HEK293 (cell line): ENCODE measurements around the gene CACNA2D3.

Experiments used
- CTCF ChIA-PET: fragments of 350-600 bp; formaldehyde crosslinking; extraction: SDS; loops from one replicate; lab custom pipeline; 2021; ENCODE audit warnings: antibody characterized with exemption; lab: Yijun Ruan, JAX
- POLR2A ChIA-PET: fragments of 300-600 bp; formaldehyde crosslinking; extraction: SDS; loops from one replicate; lab custom pipeline; 2020; ENCODE audit warnings: antibody characterized with exemption, inconsistent platforms; lab: Yijun Ruan, JAX
- H3K27ac ChIP-seq: fragments of 200-500 bp; sonication (Bioruptor generic); 2 replicates; pipeline ENCODE4 v1.5.1; 2014; ENCODE audit warnings: low read depth, low read length, control low read depth, inconsistent platforms; ENCODE audit errors: extremely low read depth
- H3K36me3 ChIP-seq, 2 experiments: fragments of 200-500 bp in 1 of 2; sonication (Bioruptor generic) in 1 of 2; 1 replicate in 1 of 2; 2 replicates in 1 of 2; pipeline ENCODE4 v1.5.1; 2014 to 2017; ENCODE audit warnings: inconsistent platforms in 2 of 2, low read length in 2 of 2; ENCODE audit not compliant: control insufficient read depth in 2 of 2, insufficient read depth in 1 of 2
- H3K4me1 ChIP-seq: fragments of 200-500 bp; sonication (Bioruptor generic); 2 replicates; pipeline ENCODE4 v1.5.1; 2014; ENCODE audit warnings: mild to moderate bottlenecking, low read length, inconsistent platforms; ENCODE audit not compliant: control insufficient read depth, insufficient read depth
- H3K4me3 ChIP-seq: 2 replicates; pipeline ENCODE4 v1.5.1; 2011; ENCODE audit warnings: low read depth, mild to moderate bottlenecking, control low read depth, low read length, moderate library complexity
- H3K9me3 ChIP-seq: fragments of 200-500 bp; sonication (Bioruptor generic); 2 replicates; pipeline ENCODE4 v1.5.1; 2014; ENCODE audit warnings: low read depth, low read length, inconsistent platforms; ENCODE audit not compliant: control insufficient read depth, insufficient read depth
- FEZF1 ChIP-seq: fragments of 450-650 bp; formaldehyde crosslinking; IDR thresholded peaks from 2 replicates; pipeline ENCODE4 v1.5.1; 2016; ENCODE audit warnings: missing biosample characterization, missing genetic modification characterization
- HOXC10 ChIP-seq: sonication (generic); formaldehyde crosslinking; IDR thresholded peaks from 2 replicates; pipeline ENCODE4 v1.8.1; 2023; ENCODE audit warnings: mild to moderate bottlenecking, missing genetic modification reagents
- INSM2 ChIP-seq: fragments of 450-650 bp; formaldehyde crosslinking; IDR thresholded peaks from 2 replicates; pipeline ENCODE4 v1.5.1; 2016; ENCODE audit warnings: missing biosample characterization, missing genetic modification characterization
- MYNN ChIP-seq: fragments of 450-650 bp; formaldehyde crosslinking; IDR thresholded peaks from 2 replicates; pipeline ENCODE4 v1.5.1; 2016; ENCODE audit warnings: missing biosample characterization, missing genetic modification characterization, borderline replicate concordance
- PATZ1 ChIP-seq: fragments of 450-650 bp; formaldehyde crosslinking; IDR thresholded peaks from 2 replicates; pipeline ENCODE4 v1.5.1; 2016; ENCODE audit warnings: missing biosample characterization, missing genetic modification characterization
- SCRT2 ChIP-seq: fragments of 450-650 bp; formaldehyde crosslinking; IDR thresholded peaks from 2 replicates; pipeline ENCODE4 v1.5.1; 2016; ENCODE audit warnings: missing biosample characterization, missing genetic modification characterization
- ZBTB49 ChIP-seq: fragments of 450-650 bp; formaldehyde crosslinking; IDR thresholded peaks from 2 replicates; pipeline ENCODE4 v1.5.1; 2016; ENCODE audit warnings: missing biosample characterization, missing genetic modification characterization, low read depth
- ZNF19 ChIP-seq: fragments of 450-650 bp; formaldehyde crosslinking; IDR thresholded peaks from 2 replicates; pipeline ENCODE4; 2016; ENCODE audit warnings: missing biosample characterization, missing genetic modification characterization, low read depth
- ZNF416 ChIP-seq: fragments of 450-650 bp; formaldehyde crosslinking; IDR thresholded peaks from 2 replicates; pipeline ENCODE4 v1.5.1; 2016; ENCODE audit warnings: missing biosample characterization, missing genetic modification characterization
- ZNF473 ChIP-seq: fragments of 450-650 bp; formaldehyde crosslinking; IDR thresholded peaks from 2 replicates; pipeline ENCODE4 v1.5.1; 2017; ENCODE audit warnings: missing biosample characterization, missing genetic modification characterization
- ZNF544 ChIP-seq: fragments of 450-650 bp; formaldehyde crosslinking; IDR thresholded peaks from 2 replicates; pipeline ENCODE4 v1.5.0; 2017; ENCODE audit warnings: missing biosample characterization, missing genetic modification characterization
- ZNF600 ChIP-seq: fragments of 450-650 bp; formaldehyde crosslinking; IDR thresholded peaks from 2 replicates; pipeline ENCODE4 v1.5.1; 2016; ENCODE audit warnings: missing biosample characterization, missing genetic modification characterization
- ZNF626 ChIP-seq: fragments of 450-650 bp; sonication (Bioruptor Pico); formaldehyde crosslinking; IDR thresholded peaks from 2 replicates; pipeline ENCODE4 v1.5.1; 2018; ENCODE audit warnings: missing biosample characterization, missing genetic modification characterization, inconsistent platforms
- ZNF792 ChIP-seq: fragments of 450-650 bp; formaldehyde crosslinking; IDR thresholded peaks from 2 replicates; pipeline ENCODE4 v1.5.1; 2016; ENCODE audit warnings: missing biosample characterization, missing genetic modification characterization
- ZSCAN18 ChIP-seq: fragments of 450-650 bp; formaldehyde crosslinking; IDR thresholded peaks from 2 replicates; pipeline ENCODE4 v1.5.1; 2016; ENCODE audit warnings: missing biosample characterization, missing genetic modification characterization
- TF ChIP-seq, protein P1 (sequence below): fragments of 450-650 bp; formaldehyde crosslinking; IDR thresholded peaks from 2 replicates; pipeline ENCODE4 v1.5.1; 2016; ENCODE audit warnings: missing biosample characterization, missing genetic modification characterization
- TF ChIP-seq, protein P2 (sequence below): fragments of 450-650 bp; formaldehyde crosslinking; IDR thresholded peaks from 2 replicates; pipeline ENCODE4 v1.5.1; 2016; ENCODE audit warnings: missing biosample characterization, missing genetic modification characterization
- TF ChIP-seq, protein P3 (sequence below): fragments of 450-650 bp; formaldehyde crosslinking; IDR thresholded peaks from 2 replicates; pipeline ENCODE4 v1.5.1; 2017; ENCODE audit warnings: missing biosample characterization, missing genetic modification characterization

The CACNA2D3 gene

GRCh38 chr3:54859184-54859583 lies 736.8 kb downstream of the CACNA2D3 start:
- no peak overlapping the region for H3K4me3 ChIP-seq
- TF ChIP-seq ZNF473 (tag by site-specific recombination) (no peak), ZNF626 (tag by site-specific recombination) (no peak), MYNN (tag by site-specific recombination) (no peak), ZNF19 (no peak), INSM2 (no peak), PATZ1 (no peak), ZNF600 (tag by site-specific recombination) (no peak), FEZF1 (tag by site-specific recombination) (no peak), ZBTB49 (tag by site-specific recombination) (no peak), SCRT2 (tag by site-specific recombination) (no peak), ZNF416 (tag by site-specific recombination) (no peak), ZSCAN18 (tag by site-specific recombination) (no peak), ZNF544 (tag by site-specific recombination) (no peak), HOXC10 (CRISPR knock-in tag) (no peak), ZNF792 (tag by site-specific recombination) (no peak)
- TF ChIP-seq, protein P1, sequence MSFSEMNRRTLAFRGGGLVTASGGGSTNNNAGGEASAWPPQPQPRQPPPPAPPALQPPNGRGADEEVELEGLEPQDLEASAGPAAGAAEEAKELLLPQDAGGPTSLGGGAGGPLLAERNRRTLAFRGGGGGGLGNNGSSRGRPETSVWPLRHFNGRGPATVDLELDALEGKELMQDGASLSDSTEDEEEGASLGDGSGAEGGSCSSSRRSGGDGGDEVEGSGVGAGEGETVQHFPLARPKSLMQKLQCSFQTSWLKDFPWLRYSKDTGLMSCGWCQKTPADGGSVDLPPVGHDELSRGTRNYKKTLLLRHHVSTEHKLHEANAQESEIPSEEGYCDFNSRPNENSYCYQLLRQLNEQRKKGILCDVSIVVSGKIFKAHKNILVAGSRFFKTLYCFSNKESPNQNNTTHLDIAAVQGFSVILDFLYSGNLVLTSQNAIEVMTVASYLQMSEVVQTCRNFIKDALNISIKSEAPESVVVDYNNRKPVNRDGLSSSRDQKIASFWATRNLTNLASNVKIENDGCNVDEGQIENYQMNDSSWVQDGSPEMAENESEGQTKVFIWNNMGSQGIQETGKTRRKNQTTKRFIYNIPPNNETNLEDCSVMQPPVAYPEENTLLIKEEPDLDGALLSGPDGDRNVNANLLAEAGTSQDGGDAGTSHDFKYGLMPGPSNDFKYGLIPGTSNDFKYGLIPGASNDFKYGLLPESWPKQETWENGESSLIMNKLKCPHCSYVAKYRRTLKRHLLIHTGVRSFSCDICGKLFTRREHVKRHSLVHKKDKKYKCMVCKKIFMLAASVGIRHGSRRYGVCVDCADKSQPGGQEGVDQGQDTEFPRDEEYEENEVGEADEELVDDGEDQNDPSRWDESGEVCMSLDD, result no peak
- TF ChIP-seq, protein P2, sequence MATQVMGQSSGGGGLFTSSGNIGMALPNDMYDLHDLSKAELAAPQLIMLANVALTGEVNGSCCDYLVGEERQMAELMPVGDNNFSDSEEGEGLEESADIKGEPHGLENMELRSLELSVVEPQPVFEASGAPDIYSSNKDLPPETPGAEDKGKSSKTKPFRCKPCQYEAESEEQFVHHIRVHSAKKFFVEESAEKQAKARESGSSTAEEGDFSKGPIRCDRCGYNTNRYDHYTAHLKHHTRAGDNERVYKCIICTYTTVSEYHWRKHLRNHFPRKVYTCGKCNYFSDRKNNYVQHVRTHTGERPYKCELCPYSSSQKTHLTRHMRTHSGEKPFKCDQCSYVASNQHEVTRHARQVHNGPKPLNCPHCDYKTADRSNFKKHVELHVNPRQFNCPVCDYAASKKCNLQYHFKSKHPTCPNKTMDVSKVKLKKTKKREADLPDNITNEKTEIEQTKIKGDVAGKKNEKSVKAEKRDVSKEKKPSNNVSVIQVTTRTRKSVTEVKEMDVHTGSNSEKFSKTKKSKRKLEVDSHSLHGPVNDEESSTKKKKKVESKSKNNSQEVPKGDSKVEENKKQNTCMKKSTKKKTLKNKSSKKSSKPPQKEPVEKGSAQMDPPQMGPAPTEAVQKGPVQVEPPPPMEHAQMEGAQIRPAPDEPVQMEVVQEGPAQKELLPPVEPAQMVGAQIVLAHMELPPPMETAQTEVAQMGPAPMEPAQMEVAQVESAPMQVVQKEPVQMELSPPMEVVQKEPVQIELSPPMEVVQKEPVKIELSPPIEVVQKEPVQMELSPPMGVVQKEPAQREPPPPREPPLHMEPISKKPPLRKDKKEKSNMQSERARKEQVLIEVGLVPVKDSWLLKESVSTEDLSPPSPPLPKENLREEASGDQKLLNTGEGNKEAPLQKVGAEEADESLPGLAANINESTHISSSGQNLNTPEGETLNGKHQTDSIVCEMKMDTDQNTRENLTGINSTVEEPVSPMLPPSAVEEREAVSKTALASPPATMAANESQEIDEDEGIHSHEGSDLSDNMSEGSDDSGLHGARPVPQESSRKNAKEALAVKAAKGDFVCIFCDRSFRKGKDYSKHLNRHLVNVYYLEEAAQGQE (tag by site-specific recombination), result no peak
- TF ChIP-seq, protein P3, sequence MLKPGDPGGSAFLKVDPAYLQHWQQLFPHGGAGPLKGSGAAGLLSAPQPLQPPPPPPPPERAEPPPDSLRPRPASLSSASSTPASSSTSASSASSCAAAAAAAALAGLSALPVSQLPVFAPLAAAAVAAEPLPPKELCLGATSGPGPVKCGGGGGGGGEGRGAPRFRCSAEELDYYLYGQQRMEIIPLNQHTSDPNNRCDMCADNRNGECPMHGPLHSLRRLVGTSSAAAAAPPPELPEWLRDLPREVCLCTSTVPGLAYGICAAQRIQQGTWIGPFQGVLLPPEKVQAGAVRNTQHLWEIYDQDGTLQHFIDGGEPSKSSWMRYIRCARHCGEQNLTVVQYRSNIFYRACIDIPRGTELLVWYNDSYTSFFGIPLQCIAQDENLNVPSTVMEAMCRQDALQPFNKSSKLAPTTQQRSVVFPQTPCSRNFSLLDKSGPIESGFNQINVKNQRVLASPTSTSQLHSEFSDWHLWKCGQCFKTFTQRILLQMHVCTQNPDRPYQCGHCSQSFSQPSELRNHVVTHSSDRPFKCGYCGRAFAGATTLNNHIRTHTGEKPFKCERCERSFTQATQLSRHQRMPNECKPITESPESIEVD (tag by site-specific recombination), result no peak
- TF ChIP-seq, all 188 proteins: peak for 0
- H3K9me3 ChIP-seq, result no peaks in the 10 kb centered on the region
- no peaks in the 10 kb centered on the region for H3K36me3 ChIP-seq
- POLR2A ChIA-PET, result no interaction called here
- CTCF ChIA-PET, result no interaction called here
- no peak overlapping the region for H3K27ac ChIP-seq
- no peaks in the 10 kb centered on the region for H3K4me1 ChIP-seq
